Activated T-helper 2 cell treated with anti-CD3 and anti-CD28 coated beads, Interferon-gamma antibody, Interleukin-2, Interleukin-4, amounts not matched to agents 10 μg/mL and 5 μg/mL and 100 μg/mL, durations not matched to agents 14 hours and 24 hours and 36 hours (primary cell): ENCODE measurements around the gene MT1E. TPM values are rescaled to one million over a fixed set of nuclear protein-coding genes. Genes with fewer than 3 reads are reported as not detected.

Experiments used
- DNase-seq: peaks from one replicate; pipeline ENCODE4 v3.0.0; 2021; ENCODE audit warnings: low spot score
- H3K27ac Mint-ChIP-seq: one replicate; pipeline ENCODE4 v1.8.0; 2021; ENCODE audit warnings: mixed read lengths
- H3K27me3 Mint-ChIP-seq: one replicate; pipeline ENCODE4 v1.8.0; 2021; ENCODE audit warnings: low read depth, mixed read lengths
- H3K36me3 Mint-ChIP-seq: one replicate; pipeline ENCODE4 v1.8.0; 2021; ENCODE audit warnings: low read depth, mixed read lengths
- H3K4me1 Mint-ChIP-seq: one replicate; pipeline ENCODE4 v1.8.0; 2021; ENCODE audit warnings: low read depth, mixed read lengths
- H3K4me3 Mint-ChIP-seq: one replicate; pipeline ENCODE4 v1.8.0; 2021; ENCODE audit warnings: low read depth, mild to moderate bottlenecking, moderate library complexity, mixed read lengths
- H3K9me3 Mint-ChIP-seq: one replicate; pipeline ENCODE4 v1.8.0; 2021; ENCODE audit warnings: mixed read lengths
- intact Hi-C: fragments of 100-400 bp; cut with micrococcal nuclease; formaldehyde crosslinking; loops from one replicate; pipeline ENCODE4 v1.15.1; 2023
- total RNA-seq: library from RNA; stranded (reverse); gene quantifications from 2 replicates; pipeline ENCODE4 v1.2.3, GENCODE V29; 2022

MT1E gene
- total RNA-seq, 1 donor from 2014 or later = 181 TPM

GRCh38 chr16:56593573-56594291 is 31.8 kb upstream of the MT1E start:
- H3K9me3 Mint-ChIP-seq = no peaks in the 10 kb centered on the region
- intact Hi-C loops = no loop called here
- H3K4me1 Mint-ChIP-seq = peaks cover 16% of the 10 kb centered on the region
- peaks cover 29% of the 10 kb centered on the region for H3K27me3 Mint-ChIP-seq
- H3K27ac Mint-ChIP-seq = no peak overlapping the region
- DNase-seq = no peak
- H3K36me3 Mint-ChIP-seq = no peaks in the 10 kb centered on the region
- H3K4me3 Mint-ChIP-seq = no peak overlapping the region

GRCh38 chr16:56594292-56594619 is 31.3 kb upstream of the MT1E start:
- Mint-ChIP-seq H3K4me1 (peaks cover 14% of the 10 kb centered on the region), H3K27me3 (peaks cover 27% of the 10 kb centered on the region), H3K9me3 (no peaks in the 10 kb centered on the region), H3K4me3 (no peak overlapping the region), H3K36me3 (no peaks in the 10 kb centered on the region), H3K27ac (no peak overlapping the region)
- DNase-seq = no peak
- intact Hi-C loops = no loop called here

- Mint-ChIP-seq H3K36me3 (no peaks in the 10 kb centered on the region), H3K9me3 (no peaks in the 10 kb centered on the region), H3K27me3 (peaks cover 26% of the 10 kb centered on the region), H3K27ac (no peak overlapping the region), H3K4me3 (no peak overlapping the region), H3K4me1 (peaks cover 13% of the 10 kb centered on the region)
- DNase-seq = no peak
- intact Hi-C loops = loop anchor here (1.0 to 2.0 kb wide), 2 partner anchors 23 to 42 kb away; no protein-coding TSS in a partner anchor
Observed at GRCh38 chr16:56600398-56600999, 25.1 kb upstream of the MT1E start.

GRCh38 chr16:56601325-56601724 is 24.3 kb upstream of the MT1E start:
- Mint-ChIP-seq H3K27ac (no peak overlapping the region), H3K4me1 (peaks cover 19% of the 10 kb centered on the region), H3K27me3 (peaks cover 26% of the 10 kb centered on the region), H3K36me3 (no peaks in the 10 kb centered on the region), H3K4me3 (no peak overlapping the region), H3K9me3 (no peaks in the 10 kb centered on the region)
- DNase-seq = no peak
- intact Hi-C loops = loop anchor here (2.0 kb wide), 1 partner anchor 41 kb away; no protein-coding TSS in a partner anchor

GRCh38 chr16:56603589-56603988 is 22.0 kb upstream of the MT1E start:
- peaks cover 14% of the 10 kb centered on the region for H3K27me3 Mint-ChIP-seq
- no peak for DNase-seq
- H3K9me3 Mint-ChIP-seq = no peaks in the 10 kb centered on the region
- H3K27ac Mint-ChIP-seq = no peak overlapping the region
- H3K4me3 Mint-ChIP-seq = no peak overlapping the region
- H3K4me1 Mint-ChIP-seq = peaks cover 33% of the 10 kb centered on the region
- intact Hi-C loops = no loop called here
- peaks cover 2% of the 10 kb centered on the region for H3K36me3 Mint-ChIP-seq

GRCh38 chr16:56604966-56605365 is 20.6 kb upstream of the MT1E start:
- Mint-ChIP-seq H3K36me3 (peaks cover 16% of the 10 kb centered on the region), H3K9me3 (no peaks in the 10 kb centered on the region), H3K4me1 (peaks cover 36% of the 10 kb centered on the region), H3K27ac (no peak overlapping the region), H3K27me3 (peaks cover 14% of the 10 kb centered on the region), H3K4me3 (no peak overlapping the region)
- intact Hi-C loops = loop anchor here (1.0 kb wide), 1 partner anchor 97 kb away; no protein-coding TSS in a partner anchor
- DNase-seq = no peak

GRCh38 chr16:56605475-56605874 is 20.1 kb upstream of the MT1E start:
- Mint-ChIP-seq H3K4me1 (peaks cover 35% of the 10 kb centered on the region), H3K9me3 (no peaks in the 10 kb centered on the region), H3K36me3 (peaks cover 16% of the 10 kb centered on the region), H3K27me3 (peaks cover 10% of the 10 kb centered on the region), H3K4me3 (no peak overlapping the region), H3K27ac (no peak overlapping the region)
- intact Hi-C loops = no loop called here
- no peak for DNase-seq

GRCh38 chr16:56606071-56606475 is 19.5 kb upstream of the MT1E start:
- intact Hi-C loops = no loop called here
- Mint-ChIP-seq H3K9me3 (no peaks in the 10 kb centered on the region), H3K27me3 (peaks cover 6% of the 10 kb centered on the region), H3K4me1 (peaks cover 41% of the 10 kb centered on the region), H3K4me3 (no peak overlapping the region), H3K36me3 (peaks cover 16% of the 10 kb centered on the region), H3K27ac (no peak overlapping the region)
- DNase-seq = no peak

GRCh38 chr16:56606476-56607108 is 19.0 kb upstream of the MT1E start:
- Mint-ChIP-seq H3K4me3 (no peak overlapping the region), H3K27ac (peak overlapping the region; percentile 65), H3K9me3 (no peaks in the 10 kb centered on the region), H3K4me1 (peaks cover 46% of the 10 kb centered on the region), H3K27me3 (peaks cover 4% of the 10 kb centered on the region), H3K36me3 (peaks cover 16% of the 10 kb centered on the region)
- intact Hi-C loops = no loop called here
- DNase-seq = no peak

GRCh38 chr16:56607109-56607618 is 18.4 kb upstream of the MT1E start:
- Mint-ChIP-seq H3K9me3 (no peaks in the 10 kb centered on the region), H3K27ac (peak overlapping the region; percentile 65), H3K4me1 (peaks cover 48% of the 10 kb centered on the region), H3K4me3 (peak overlapping the region; percentile 22), H3K27me3 (peaks cover 1% of the 10 kb centered on the region), H3K36me3 (peaks cover 16% of the 10 kb centered on the region)
- intact Hi-C loops = no loop called here
- no peak for DNase-seq

GRCh38 chr16:56607675-56608042 is 17.9 kb upstream of the MT1E start:
- intact Hi-C loops = loop anchor here (1.0 to 2.0 kb wide), 5 partner anchors 10 to 435 kb away; partner anchors contain the start of genes MT1E and MT1X
- no peak for DNase-seq
- H3K9me3 Mint-ChIP-seq = no peaks in the 10 kb centered on the region
- H3K4me1 Mint-ChIP-seq = peaks cover 52% of the 10 kb centered on the region
- peaks cover 16% of the 10 kb centered on the region for H3K36me3 Mint-ChIP-seq
- H3K27me3 Mint-ChIP-seq = no peaks in the 10 kb centered on the region
- peak overlapping the region; percentile 97 for H3K4me3 Mint-ChIP-seq
- peak overlapping the region; percentile 82 for H3K27ac Mint-ChIP-seq

GRCh38 chr16:56608043-56608875 is 17.3 kb upstream of the MT1E start, which contains the start of gene MT2A:
Gene MT2A, plus strand, starts transcription at chr16:56608584. Its CDS starts 72 bp downstream, at chr16:56608656.
- H3K4me3 Mint-ChIP-seq = peak within 1 kb of the TSS; percentile 97
- peak; percentile 88 for DNase-seq
- H3K9me3 Mint-ChIP-seq = no peaks in the 10 kb centered on the region
- intact Hi-C loops = loop anchor here (1.0 to 2.0 kb wide), 5 partner anchors 9 to 435 kb away; partner anchors contain the start of genes MT1E and MT1X
- peaks cover 16% of the 10 kb centered on the region for H3K36me3 Mint-ChIP-seq
- H3K4me1 Mint-ChIP-seq = peaks cover 55% of the 10 kb centered on the region
- H3K27ac Mint-ChIP-seq = peak within 1 kb of the TSS; percentile 99
- no peaks in the 10 kb centered on the region for H3K27me3 Mint-ChIP-seq
